ENCODE data around the gene NEK10. TPM values are rescaled to one million over a fixed set of nuclear protein-coding genes. Genes with fewer than 3 reads are reported as not detected.

NEK10 gene
- total RNA-seq, 1 donor from 2014 or later = 7.3 TPM

DNA sequence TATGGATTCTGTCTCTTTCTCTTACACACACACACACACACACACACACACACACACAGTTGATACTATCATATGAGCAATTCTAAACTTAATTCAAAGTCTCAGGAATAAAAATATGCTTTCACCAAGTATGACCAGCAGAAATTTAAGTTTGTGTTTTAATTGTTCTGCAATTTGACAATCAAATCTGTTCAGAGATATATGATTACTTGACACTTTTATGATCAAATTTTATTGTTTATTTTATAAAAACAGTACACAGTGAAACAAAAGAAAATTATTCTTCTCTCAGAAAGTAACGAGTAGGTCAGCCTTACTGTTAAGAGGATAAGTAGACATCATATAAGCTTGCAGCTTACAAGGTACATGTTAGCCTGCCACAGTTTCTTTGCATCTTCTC, 114.3 kb downstream of the NEK10 start:
- no peaks in the 10 kb centered on the region for H3K27me3 Mint-ChIP-seq (ENCODE audit: low read depth)
- H3K4me1 Mint-ChIP-seq (ENCODE audit: low read depth) = peaks cover 6% of the 10 kb centered on the region
- H3K36me3 Mint-ChIP-seq (ENCODE audit: low read depth) = peaks cover 6% of the 10 kb centered on the region
- no peak overlapping the region for H3K4me3 Mint-ChIP-seq (ENCODE audit: unreplicated experiment)
- TF ChIP-seq CTCF (IDR thresholded peaks at IDR 0.05) = no peak
- no peak for DNase-seq (ENCODE audit: low spot score)
- peaks cover 12% of the 10 kb centered on the region for H3K9me3 Mint-ChIP-seq (ENCODE audit: low read depth)
- no peak overlapping the region for H3K27ac Mint-ChIP-seq (ENCODE audit: unreplicated experiment)

- no peak overlapping the region for H3K4me3 Mint-ChIP-seq (ENCODE audit: unreplicated experiment)
- no peak overlapping the region for H3K27ac Mint-ChIP-seq (ENCODE audit: unreplicated experiment)
- peaks cover 7% of the 10 kb centered on the region for H3K36me3 Mint-ChIP-seq (ENCODE audit: low read depth)
- peak; percentile 81 for TF ChIP-seq CTCF (IDR thresholded peaks at IDR 0.05)
- no peaks in the 10 kb centered on the region for H3K27me3 Mint-ChIP-seq (ENCODE audit: low read depth)
- peaks cover 7% of the 10 kb centered on the region for H3K9me3 Mint-ChIP-seq (ENCODE audit: low read depth)
- H3K4me1 Mint-ChIP-seq (ENCODE audit: low read depth) = peaks cover 6% of the 10 kb centered on the region
- DNase-seq (ENCODE audit: low spot score) = no peak
Observed at GRCh38 chr3:27253831-27254230, 115.4 kb downstream of the NEK10 start.

- DNase-seq (ENCODE audit: low spot score) = no peak
- Mint-ChIP-seq H3K27ac (ENCODE audit: unreplicated experiment) (no peak overlapping the region), H3K27me3 (ENCODE audit: low read depth) (no peaks in the 10 kb centered on the region), H3K36me3 (ENCODE audit: low read depth) (peaks cover 7% of the 10 kb centered on the region), H3K4me1 (ENCODE audit: low read depth) (peaks cover 6% of the 10 kb centered on the region), H3K9me3 (ENCODE audit: low read depth) (peaks cover 7% of the 10 kb centered on the region), H3K4me3 (ENCODE audit: unreplicated experiment) (no peak overlapping the region)
- no peak for TF ChIP-seq CTCF (IDR thresholded peaks at IDR 0.05)
Observed at GRCh38 chr3:27253391-27253790, 115.8 kb downstream of the NEK10 start.

- no peak for TF ChIP-seq CTCF (IDR thresholded peaks at IDR 0.05)
- peaks cover 11% of the 10 kb centered on the region for H3K9me3 Mint-ChIP-seq (ENCODE audit: low read depth)
- no peak overlapping the region for H3K4me3 Mint-ChIP-seq (ENCODE audit: unreplicated experiment)
- peaks cover 6% of the 10 kb centered on the region for H3K4me1 Mint-ChIP-seq (ENCODE audit: low read depth)
- H3K27me3 Mint-ChIP-seq (ENCODE audit: low read depth) = no peaks in the 10 kb centered on the region
- peaks cover 7% of the 10 kb centered on the region for H3K36me3 Mint-ChIP-seq (ENCODE audit: low read depth)
- H3K27ac Mint-ChIP-seq (ENCODE audit: unreplicated experiment) = no peak overlapping the region
- DNase-seq (ENCODE audit: low spot score) = no peak
Observed at GRCh38 chr3:27252646-27253045, 116.5 kb downstream of the NEK10 start.

DNA sequence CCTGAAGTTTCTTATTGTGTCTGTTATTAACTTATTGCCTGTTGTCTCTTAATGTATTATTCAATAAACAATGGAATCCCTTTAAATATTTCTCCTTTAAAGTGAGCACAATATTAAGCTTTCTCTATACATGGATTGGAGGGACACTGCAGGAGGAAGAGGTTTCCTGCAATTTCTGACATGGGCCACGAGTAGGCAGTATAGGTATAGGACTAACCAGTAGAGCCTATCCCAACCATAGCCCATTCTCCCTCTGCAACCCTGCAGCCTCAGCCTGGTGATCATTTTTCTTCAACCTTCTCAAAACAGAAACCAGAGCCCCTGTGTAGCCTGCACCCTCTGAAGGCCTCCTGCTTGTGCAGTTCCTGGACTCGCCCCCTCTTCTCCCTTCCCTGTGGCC, 124.8 kb downstream of the NEK10 start:
- H3K36me3 Mint-ChIP-seq (ENCODE audit: low read depth) = peaks cover 3% of the 10 kb centered on the region
- peaks cover 9% of the 10 kb centered on the region for H3K9me3 Mint-ChIP-seq (ENCODE audit: low read depth)
- no peak overlapping the region for H3K4me3 Mint-ChIP-seq (ENCODE audit: unreplicated experiment)
- no peak for DNase-seq (ENCODE audit: low spot score)
- no peaks in the 10 kb centered on the region for H3K27me3 Mint-ChIP-seq (ENCODE audit: low read depth)
- TF ChIP-seq CTCF (IDR thresholded peaks at IDR 0.05) = no peak
- no peak overlapping the region for H3K27ac Mint-ChIP-seq (ENCODE audit: unreplicated experiment)
- peaks cover 9% of the 10 kb centered on the region for H3K4me1 Mint-ChIP-seq (ENCODE audit: low read depth)

Data from chondrocyte (in vitro differentiated cells).